ENCODE results near the gene WFIKKN2. TPM values are rescaled to one million over a fixed set of nuclear protein-coding genes. Genes with fewer than 3 reads are reported as not detected.
A peak's percentile ranks its signal among the peaks of the same experiment; 100 is the strongest.

WFIKKN2 gene
- total RNA-seq, 1 experiment from 2014 or later, result not detected

- no peak for DNase-seq (ENCODE audit: low read depth, low spot score)
- in situ Hi-C loops (cut with HindIII; ENCODE audit: low pct_unique_long_range_greater_than_20kb, low sequenced_read_pairs), result no loop called here
Observed at GRCh38 chr17:50883850-50884438, 48.6 kb downstream of the WFIKKN2 start.

DNA sequence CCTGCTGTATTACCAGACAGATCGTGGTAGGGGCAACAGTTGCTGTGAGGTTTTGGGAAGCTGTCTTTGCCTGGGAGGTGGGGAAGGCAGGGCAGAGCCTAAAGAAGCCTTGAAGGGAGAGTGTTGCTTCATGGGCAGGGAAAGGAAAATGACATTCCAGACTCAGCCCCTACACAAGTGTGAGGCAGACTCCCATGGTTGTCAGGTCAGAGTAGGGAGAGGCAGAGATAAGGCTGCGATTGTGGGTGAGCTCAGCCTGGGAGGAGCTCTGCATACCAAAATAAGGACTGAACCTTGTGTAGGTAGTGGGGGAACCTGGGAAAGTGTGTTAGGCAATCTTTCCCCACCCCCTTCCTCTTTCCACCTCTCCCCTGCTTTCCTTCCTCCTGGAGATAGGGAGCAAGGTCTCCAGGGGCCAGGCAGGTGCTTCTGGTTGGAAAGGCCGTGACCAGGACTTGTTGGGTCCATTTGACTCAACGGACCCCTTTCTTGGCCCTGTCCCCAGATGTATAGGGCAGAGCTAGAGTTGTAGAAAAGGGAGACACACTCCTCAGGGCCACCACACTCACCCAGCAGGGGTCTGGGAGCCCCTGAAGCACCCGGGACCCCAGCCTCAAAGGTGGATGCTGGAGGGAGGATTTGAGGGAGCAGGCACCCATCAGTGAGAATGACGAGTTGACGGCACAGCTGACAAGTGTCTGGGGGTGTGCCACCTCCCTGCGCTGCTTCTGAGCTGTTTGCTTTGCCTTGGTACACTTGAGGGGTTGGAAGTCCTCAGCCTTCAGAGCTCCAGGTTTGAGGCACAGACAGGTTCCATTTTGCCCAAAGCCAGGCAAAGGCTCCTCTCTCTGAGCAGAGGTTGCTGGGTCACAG lies 49.3 kb downstream of the WFIKKN2 start:
- in situ Hi-C loops (cut with HindIII; ENCODE audit: low pct_unique_long_range_greater_than_20kb, low sequenced_read_pairs), result no loop called here
- no peak for DNase-seq (ENCODE audit: low read depth, low spot score)

DNA sequence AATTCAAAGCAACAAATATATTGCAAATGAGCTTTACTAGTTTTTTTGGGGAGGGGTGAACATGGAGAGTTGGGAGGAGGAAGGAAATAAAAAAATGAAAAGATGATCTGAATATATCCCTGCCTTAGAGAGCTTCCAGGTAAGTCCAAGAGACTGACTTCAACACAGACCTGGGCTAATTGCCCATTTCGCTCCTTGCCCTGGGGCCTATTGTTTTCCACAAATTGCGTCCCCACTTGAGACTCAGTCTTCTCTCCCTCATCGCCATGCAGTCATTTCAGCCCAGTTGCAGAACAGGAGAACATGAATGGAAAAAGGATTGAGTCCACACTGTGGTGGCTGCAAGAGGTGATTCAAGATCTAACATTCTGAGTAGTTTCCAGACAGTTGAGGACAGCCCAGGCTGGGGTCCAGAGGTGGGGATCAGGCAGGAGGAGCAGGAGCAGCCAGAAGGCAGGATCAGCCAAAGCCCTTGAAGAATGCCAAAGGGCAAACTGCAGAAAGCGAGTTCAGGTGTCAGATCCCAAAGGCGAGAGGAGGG lies 52.4 kb downstream of the WFIKKN2 start:
- in situ Hi-C loops (cut with HindIII; ENCODE audit: low pct_unique_long_range_greater_than_20kb, low sequenced_read_pairs), result no loop called here
- DNase-seq (ENCODE audit: low read depth, low spot score), result no peak

- in situ Hi-C loops (cut with HindIII; ENCODE audit: low pct_unique_long_range_greater_than_20kb, low sequenced_read_pairs), result no loop called here
- no peak for DNase-seq (ENCODE audit: low read depth, low spot score)
Observed at GRCh38 chr17:50889528-50890118, 54.2 kb downstream of the WFIKKN2 start.

- in situ Hi-C loops (cut with HindIII; ENCODE audit: low pct_unique_long_range_greater_than_20kb, low sequenced_read_pairs), result no loop called here
- DNase-seq (ENCODE audit: low read depth, low spot score), result no peak
Observed at GRCh38 chr17:50890675-50891516, 55.5 kb downstream of the WFIKKN2 start.

- peak; percentile 64 for DNase-seq (ENCODE audit: low read depth, low spot score)
Observed at GRCh38 chr17:50891577-50891989, 56.2 kb downstream of the WFIKKN2 start.

More at GRCh38 chr17:50891577-50891989, 56.2 kb downstream of the WFIKKN2 start:
- in situ Hi-C loops (cut with HindIII; ENCODE audit: low pct_unique_long_range_greater_than_20kb, low sequenced_read_pairs), result no loop called here

Small RNA genes lying within 50 kb of the gene (small RNA-seq; reads per million reads assigned to genes)
- 0 reads per million in 2 experiments for gene AC005921.1

Other genes starting within 250 kb of the WFIKKN2 start
- not detected in 2 replicates for gene ABCC3, start 200.7 kb upstream of the WFIKKN2 start, total RNA-seq (2014; rRNA removed; shearing (Covaris generic))
- 49.0 and 53.4 TPM in 2 replicates for gene ANKRD40, start 127.7 kb upstream of the WFIKKN2 start, total RNA-seq (2014; rRNA removed; shearing (Covaris generic))
- 29.4 and 38.2 TPM in 2 replicates for gene LUC7L3, start 116.0 kb upstream of the WFIKKN2 start, total RNA-seq (2014; rRNA removed; shearing (Covaris generic))
- gene ANKRD40CL, start 68.1 kb upstream of the WFIKKN2 start, total RNA-seq (2014; rRNA removed; shearing (Covaris generic)), result not detected in 2 replicates
- gene TOB1, start 30.8 kb downstream of the WFIKKN2 start, total RNA-seq (2014; rRNA removed; shearing (Covaris generic)), result 23.3 and 23.7 TPM in 2 replicates

All from SK-MEL-5 (cell line).